Measurements from ENCODE around the gene SCNN1A. TPM values are rescaled to one million over a fixed set of nuclear protein-coding genes. Genes with fewer than 3 reads are reported as not detected.
"Not testable (repeated sequence)": the region's sequence is repeated elsewhere in the genome, so short reads cannot be mapped to it uniquely, and the experiment has no call there.

The SCNN1A gene
- total RNA-seq, 2 experiments from 2014 or later = 1.1 to 2.0 TPM

GRCh38 chr12:6345319-6346091, 29.9 kb downstream of the SCNN1A start:
- intact Hi-C loops (cut with DNase I, micrococcal nuclease) = no loop called here
- H3K9me3 Mint-ChIP-seq = no peaks in the 10 kb centered on the region

GRCh38 chr12:6344101-6344660, 31.2 kb downstream of the SCNN1A start:
- H3K36me3 Mint-ChIP-seq (ENCODE audit: low read depth); ATAC-seq (ENCODE audit: poor library complexity); DNase-seq; H3K27me3 ChIP-seq (ENCODE audit: control insufficient read depth in 1 of 2, insufficient read depth in 2 of 2, low read length in 2 of 2); H3K9me3 Mint-ChIP-seq; H3K9me3 ChIP-seq (ENCODE audit: control insufficient read depth in 1 of 2, insufficient read depth in 1 of 2, low read length in 2 of 2); H3K27me3 Mint-ChIP-seq; H3K36me3 ChIP-seq (ENCODE audit: insufficient read depth, low read length); intact Hi-C loops (cut with DNase I, micrococcal nuclease); H3K27ac ChIP-seq (ENCODE audit: low read depth in 1 of 2, low read length in 2 of 2); H3K4me3 ChIP-seq (ENCODE audit: low read length); H3K4me3 Mint-ChIP-seq; H3K27ac Mint-ChIP-seq: not testable (repeated sequence)
- peaks cover 56% of the 10 kb centered on the region for H3K4me1 Mint-ChIP-seq (ENCODE audit: low read depth)
- H3K4me1 ChIP-seq (ENCODE audit: insufficient read depth, low read length) = peaks cover 67% of the 10 kb centered on the region
- ChIA-PET CTCF (interaction anchor here (1.7 kb wide), 1 partner anchor 21 kb away, joined by 9 read pairs; no protein-coding TSS in a partner anchor), POLR2A (interaction anchor here (1.0 to 2.6 kb wide), 2 partner anchors 9 to 21 kb away, joined by 3 to 9 read pairs; no protein-coding TSS in a partner anchor)

More at GRCh38 chr12:6345319-6346091, 29.9 kb downstream of the SCNN1A start:
- TF ChIP-seq CTCF (IDR thresholded peaks at IDR 0.05) = no peak
- H3K36me3 ChIP-seq (ENCODE audit: insufficient read depth, low read length) = no peaks in the 10 kb centered on the region
- POLR2A ChIA-PET = interaction anchor here (0.6 to 2.6 kb wide), 9 partner anchors 9 to 118 kb away, joined by 3 to 17 read pairs (median 3); no protein-coding TSS in a partner anchor
- H3K4me1 Mint-ChIP-seq (ENCODE audit: low read depth) = peaks cover 56% of the 10 kb centered on the region
- peak overlapping the region; percentile 72 for H3K27ac Mint-ChIP-seq
- H3K9me3 ChIP-seq (ENCODE audit: control insufficient read depth in 1 of 2, insufficient read depth in 1 of 2, low read length in 2 of 2) = no peaks in the 10 kb centered on the region
- no peak overlapping the region for H3K4me3 ChIP-seq (ENCODE audit: low read length)
- H3K27me3 Mint-ChIP-seq = no peaks in the 10 kb centered on the region
- peaks cover 6% of the 10 kb centered on the region for H3K36me3 Mint-ChIP-seq (ENCODE audit: low read depth)
- no peaks in the 10 kb centered on the region for H3K27me3 ChIP-seq (ENCODE audit: control insufficient read depth in 1 of 2, insufficient read depth in 2 of 2, low read length in 2 of 2)
- no peak overlapping the region for H3K27ac ChIP-seq (ENCODE audit: low read depth in 1 of 2, low read length in 2 of 2)
- CTCF ChIA-PET = interaction anchor here (1.4 to 2.2 kb wide), 4 partner anchors 10 to 119 kb away, joined by 7 to 13 read pairs (median 8); no protein-coding TSS in a partner anchor
- DNase-seq (peak in 7 of 14 experiments; percentile 23 to 74 (median 48)), ATAC-seq (ENCODE audit: poor library complexity) (peak; percentile 34)
- peaks cover 55% of the 10 kb centered on the region for H3K4me1 ChIP-seq (ENCODE audit: insufficient read depth, low read length)
- H3K4me3 Mint-ChIP-seq = peak overlapping the region; percentile 60

GRCh38 chr12:6343518-6343917, 31.8 kb downstream of the SCNN1A start:
- H3K4me3 Mint-ChIP-seq = no peak overlapping the region
- TF ChIP-seq CTCF (IDR thresholded peaks at IDR 0.05) = no peak
- ATAC-seq (ENCODE audit: poor library complexity) (no peak), DNase-seq (no peak)
- no peaks in the 10 kb centered on the region for H3K27me3 ChIP-seq (ENCODE audit: control insufficient read depth in 1 of 2, insufficient read depth in 2 of 2, low read length in 2 of 2)
- no peak overlapping the region for H3K4me3 ChIP-seq (ENCODE audit: low read length)
- no peak overlapping the region for H3K27ac ChIP-seq (ENCODE audit: low read depth in 1 of 2, low read length in 2 of 2)
- H3K4me1 Mint-ChIP-seq (ENCODE audit: low read depth) = peaks cover 52% of the 10 kb centered on the region
- CTCF ChIA-PET = no interaction called here
- no peaks in the 10 kb centered on the region for H3K9me3 Mint-ChIP-seq
- peaks cover 74% of the 10 kb centered on the region for H3K4me1 ChIP-seq (ENCODE audit: insufficient read depth, low read length)
- H3K36me3 ChIP-seq (ENCODE audit: insufficient read depth, low read length) = no peaks in the 10 kb centered on the region
- intact Hi-C loops (cut with DNase I, micrococcal nuclease) = loop anchor here (2.0 kb wide), 1 partner anchor 19 kb away; no protein-coding TSS in a partner anchor
- H3K36me3 Mint-ChIP-seq (ENCODE audit: low read depth) = peaks cover 6% of the 10 kb centered on the region
- H3K27ac Mint-ChIP-seq = no peak overlapping the region
- no peaks in the 10 kb centered on the region for H3K27me3 Mint-ChIP-seq
- POLR2A ChIA-PET = interaction anchor here (1.0 to 2.6 kb wide), 2 partner anchors 9 to 21 kb away, joined by 3 to 9 read pairs; no protein-coding TSS in a partner anchor
- H3K9me3 ChIP-seq (ENCODE audit: control insufficient read depth in 1 of 2, insufficient read depth in 1 of 2, low read length in 2 of 2) = no peaks in the 10 kb centered on the region
